Ovary (tissue), 3 donors: ENCODE data around the gene JPH4.

ENCODE experiments used
- CTCF ChIP-seq, 3 donors: fragments of 450-650 bp in 2 of 3; fragments of 200-600 bp in 1 of 3; IDR thresholded peaks; one replicate each; pipeline versions ENCODE4 v1.5.1 to v1.8.0; 2016 to 2022; ENCODE audit warnings: antibody characterized with exemption in 3 of 3, mild to moderate bottlenecking in 1 of 3
- POLR2A ChIP-seq: fragments of 450-650 bp; IDR thresholded peaks from one replicate; pipeline ENCODE4 v1.6.1; 2017; ENCODE audit warnings: antibody characterized with exemption, mild to moderate bottlenecking, moderate library complexity
- donor health status: DM: no; HTN: no; CAD: no.

- no peak for TF ChIP-seq POLR2A
- TF ChIP-seq CTCF (IDR thresholded peaks at IDR 0.05): no peak
Observed at GRCh38 chr14:23558346-23559009, 20.1 kb downstream of the JPH4 start.
